GM12878 (cell line): ENCODE results near the gene HUNK. TPM values are rescaled to one million over a fixed set of nuclear protein-coding genes. Genes with fewer than 3 reads are reported as not detected.

Source experiments
- ATAC-seq: fragments of 200-7000 bp; cut with Tn5 transposase; 3 replicates; pipeline ENCODE4 v1.9.1; 2020; ENCODE audit warnings: mild to moderate bottlenecking, moderate library complexity
- BruUV-seq: library from RNA; stranded (reverse); fragments of 400-500 nt; replicated peaks from 2 replicates; lab custom pipeline; 2021; lab: Mats Ljungman, UMichigan
- CTCF ChIA-PET: fragments of 300-600 bp; sonication (Branson Sonifier 250); formaldehyde crosslinking; extraction: SDS; loops from one replicate; lab custom pipeline; 2021; ENCODE audit warnings: inconsistent platforms; lab: Yijun Ruan, JAX
- POLR2A ChIA-PET: fragments of 350-600 bp; formaldehyde crosslinking; extraction: SDS; loops from one replicate; lab custom pipeline; 2021; ENCODE audit warnings: inconsistent platforms; lab: Charles Lee
- RAD21 ChIA-PET: fragments of 300-600 bp; sonication (Branson Sonifier 250); formaldehyde crosslinking; loops from one replicate; lab custom pipeline; 2023; ENCODE audit warnings: antibody characterized with exemption; ENCODE audit not compliant: unreplicated experiment; lab: Charles Lee
- SMC1A ChIA-PET: fragments of 300-600 bp; sonication (Branson Sonifier 250); formaldehyde crosslinking; loops from one replicate; lab custom pipeline; 2023; ENCODE audit not compliant: unreplicated experiment, uncharacterized antibody; lab: Charles Lee
- DNase-seq: peaks from one replicate; pipeline ENCODE4 v3.0.0-alpha.2; 2011; ENCODE audit warnings: low read depth, low spot score
- FAIRE-seq: peaks from 3 replicates; lab custom pipeline; 2011; peaks lifted over from hg19 to GRCh38; lab: Jason Lieb, UNC
- H2AFZ ChIP-seq: 2 replicates; pipeline ENCODE4 v1.6.0; 2011; ENCODE audit warnings: low read depth, low read length, control low read depth; ENCODE audit not compliant: control insufficient read depth
- H3K27ac ChIP-seq: 2 replicates; pipeline ENCODE4 v1.5.1; 2011; ENCODE audit warnings: control low read depth; ENCODE audit not compliant: control insufficient read depth, insufficient read depth
- H3K27me3 ChIP-seq, 2 experiments: replicated peaks in 1 of 2; 2 replicates each; pipeline versions ENCODE4 v1.6.0 to v1.6.1; 2011; ENCODE audit warnings: low read length in 1 of 2; ENCODE audit not compliant: control insufficient read depth in 2 of 2, insufficient read depth in 2 of 2
- H3K36me3 ChIP-seq, 2 experiments: 2 replicates each; pipeline ENCODE4 v1.5.1; 2011; ENCODE audit warnings: low read length in 1 of 2; ENCODE audit not compliant: control insufficient read depth in 2 of 2, insufficient read depth in 2 of 2
- H3K4me1 ChIP-seq: 2 replicates; pipeline ENCODE4 v1.6.1; 2011; ENCODE audit warnings: mild to moderate bottlenecking, low read length, moderate library complexity, mixed read lengths; ENCODE audit not compliant: control insufficient read depth, insufficient read depth
- H3K4me2 ChIP-seq: 2 replicates; pipeline ENCODE4 v1.6.0; 2011; ENCODE audit warnings: control low read depth; ENCODE audit not compliant: control insufficient read depth, insufficient read depth
- H3K4me3 ChIP-seq: fragments of 200-600 bp; sonication (generic); 2 replicates; pipeline ENCODE4 v1.5.1; 2016
- H3K79me2 ChIP-seq: 2 replicates; pipeline ENCODE4 v1.6.0; 2011; ENCODE audit warnings: low read length; ENCODE audit not compliant: control insufficient read depth, insufficient read depth
- H3K9ac ChIP-seq: 2 replicates; pipeline ENCODE4 v1.8.0; 2011; ENCODE audit warnings: low read length, control low read depth, mixed read lengths; ENCODE audit not compliant: control insufficient read depth, insufficient read depth
- H3K9me3 ChIP-seq: replicated peaks from 3 replicates; pipeline ENCODE4 v1.5.1; 2011; ENCODE audit warnings: mild to moderate bottlenecking, low read length; ENCODE audit not compliant: control insufficient read depth, insufficient read depth
- H4K20me1 ChIP-seq: 2 replicates; pipeline ENCODE4 v1.6.0; 2011; ENCODE audit not compliant: control insufficient read depth, insufficient read depth
- JUNB ChIP-seq: IDR thresholded peaks from 2 replicates; pipeline ENCODE4 v1.6.1; 2016; ENCODE audit warnings: antibody characterized with exemption, mild to moderate bottlenecking
- KAT2A ChIP-seq: conservative IDR thresholded peaks from 2 replicates; pipeline ENCODE4 v1.6.1; 2011; ENCODE audit warnings: low read depth, low read length; ENCODE audit not compliant: control insufficient read depth
- NR2F1 ChIP-seq: fragments of 450-650 bp; conservative IDR thresholded peaks from 2 replicates; pipeline ENCODE4 v1.6.1; 2017; ENCODE audit warnings: mild to moderate bottlenecking
- PAX8 ChIP-seq: fragments of 450-650 bp; IDR thresholded peaks from 2 replicates; pipeline ENCODE4 v1.6.1; 2017; ENCODE audit warnings: mild to moderate bottlenecking, moderate library complexity
- POLR2AphosphoS2 ChIP-seq: IDR thresholded peaks from 2 replicates; pipeline ENCODE4 v1.6.1; 2011; ENCODE audit warnings: low read depth, mild to moderate bottlenecking, low read length, improper control_type of control experiment, moderate library complexity
- RBBP5 ChIP-seq: fragments of 200-600 bp; sonication (generic); conservative IDR thresholded peaks from 2 replicates; pipeline ENCODE4 v1.6.1; 2016
- SPI1 ChIP-seq: IDR thresholded peaks from 2 replicates; pipeline ENCODE4 v1.6.1; 2011; ENCODE audit warnings: low read depth, mild to moderate bottlenecking, low read length, moderate library complexity, borderline replicate concordance; ENCODE audit not compliant: insufficient read depth
- ZNF274 ChIP-seq: IDR thresholded peaks from one replicate; pipeline ENCODE4 v1.8.0; 2011; ENCODE audit not compliant: insufficient read length, insufficient read depth
- WGBS: methylation state at CpG from one replicate; pipeline ENCODE4 v1.1.6; 2016; ENCODE audit warnings: low lambda C conversion rate; ENCODE audit not compliant: insufficient replicate concordance, insufficient coverage; ENCODE audit errors: missing lambda C conversion rate; 5-methylcytosine and 5-hydroxymethylcytosine counted together
- in situ Hi-C: fragments of 300-500 bp; cut with MboI; formaldehyde crosslinking; loops from 9 replicates; pipeline ENCODE4 v1.14.3; 2018; ENCODE audit warnings: mixed read lengths
- intact Hi-C: fragments of 100-400 bp; cut with micrococcal nuclease; formaldehyde crosslinking; loops from one replicate; pipeline ENCODE4 v1.14.2; 2022; ENCODE audit not compliant: unreplicated experiment
- polyA plus RNA-seq, 11 experiments: library from polyadenylated mRNA; depleted of rRNA in 4 of 11; unstranded in 6 of 11; stranded (reverse) in 5 of 11; fragments of >200 nt; fragmentation: Nextera tagmentation in 4 of 11; fragmentation: Illumina TruSeq in 1 of 11; extraction: Ambion mirVana in 4 of 11; extraction: Trizol in 1 of 11; gene quantifications; 1 replicate in 1 of 11; 2 replicates in 10 of 11; pipeline versions ENCODE4 v1.2.1 to v1.2.3, GENCODE V29; 2011 to 2016; ENCODE audit warnings: inconsistent platforms in 2 of 11, missing spikeins in 2 of 11, low read depth in 1 of 11
- total RNA-seq, 4 experiments: library from RNA; depleted of rRNA in 3 of 4; stranded (reverse); fragments of >200 nt in 3 of 4; fragmentation: Illumina TruSeq in 1 of 4; extraction: Trizol in 1 of 4; gene quantifications; 2 replicates each; pipeline versions ENCODE4 v1.2.1 to v1.2.3, GENCODE V29; 2013 to 2021
- TF ChIP-seq, protein P1 (sequence below): IDR thresholded peaks from 2 replicates; pipeline ENCODE4 v1.6.1; 2012; ENCODE audit warnings: low read depth, low read length, improper control_type of control experiment
- TF ChIP-seq, protein P2 (sequence below): IDR thresholded peaks from 2 replicates; pipeline ENCODE4 v1.6.1; 2011; ENCODE audit warnings: low read depth, low read length, improper control_type of control experiment, borderline replicate concordance
- TF ChIP-seq, protein P3 (sequence below): IDR thresholded peaks from 2 replicates; pipeline ENCODE4 v1.6.1; 2011; ENCODE audit warnings: borderline replicate concordance, low read depth, mild to moderate bottlenecking, moderate library complexity, low read length; ENCODE audit not compliant: insufficient read depth, poor library complexity, severe bottlenecking
- TF ChIP-seq, protein P4 (sequence below): IDR thresholded peaks from 2 replicates; pipeline ENCODE4 v1.6.1; 2011; ENCODE audit warnings: low read depth, mild to moderate bottlenecking, low read length, moderate library complexity, borderline replicate concordance; ENCODE audit errors: extremely low read depth

The HUNK gene
- total and polyA plus RNA-seq, 10 of the 15 experiments (the other 5 are each of a cell fraction or from before 2014, with no cell fraction given) = under 0.01 to 0.14 (median 0.03) TPM; not detected in 7

DNA sequence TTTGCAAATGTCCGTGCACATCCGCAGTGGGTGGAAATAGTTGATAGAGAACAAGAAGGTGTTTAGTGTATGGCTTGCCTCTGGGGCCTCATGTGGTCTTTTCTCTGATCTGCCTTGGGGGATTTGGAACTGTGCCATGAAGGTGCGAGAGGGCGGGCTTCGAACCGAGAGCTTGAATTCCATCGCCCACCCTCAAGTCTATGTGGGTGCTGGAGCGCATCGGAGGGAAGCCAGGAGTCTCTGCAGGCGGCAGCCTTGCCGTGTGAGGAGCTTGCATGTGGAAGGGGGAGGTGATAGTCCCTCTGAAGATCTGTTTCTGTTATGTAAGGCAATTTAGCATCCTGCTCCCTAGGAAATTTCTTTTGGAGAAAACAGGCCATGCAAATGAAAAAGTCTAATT, 119.6 kb downstream of the HUNK start:
- no peaks in the 10 kb centered on the region; a peak in 2 of 4 replicates for H3K27me3 ChIP-seq
- H3K79me2 ChIP-seq = no peaks in the 10 kb centered on the region
- in situ Hi-C loops = no loop called here
- BruUV-seq = no TSS peak
- RAD21 ChIA-PET = no interaction called here
- 52% methylated on average over 11 of the region's 11 CpGs for WGBS
- no peaks in the 10 kb centered on the region for H4K20me1 ChIP-seq
- no peaks in the 10 kb centered on the region for H3K36me3 ChIP-seq
- no peak for DNase-seq
- POLR2A ChIA-PET = no interaction called here
- TF ChIP-seq SPI1 (no peak), JUNB (no peak), NR2F1 (no peak), RBBP5 (no peak), ZNF274 (no peak), PAX8 (no peak), KAT2A (no peak), POLR2AphosphoS2 (no peak)
- TF ChIP-seq, protein P1, sequence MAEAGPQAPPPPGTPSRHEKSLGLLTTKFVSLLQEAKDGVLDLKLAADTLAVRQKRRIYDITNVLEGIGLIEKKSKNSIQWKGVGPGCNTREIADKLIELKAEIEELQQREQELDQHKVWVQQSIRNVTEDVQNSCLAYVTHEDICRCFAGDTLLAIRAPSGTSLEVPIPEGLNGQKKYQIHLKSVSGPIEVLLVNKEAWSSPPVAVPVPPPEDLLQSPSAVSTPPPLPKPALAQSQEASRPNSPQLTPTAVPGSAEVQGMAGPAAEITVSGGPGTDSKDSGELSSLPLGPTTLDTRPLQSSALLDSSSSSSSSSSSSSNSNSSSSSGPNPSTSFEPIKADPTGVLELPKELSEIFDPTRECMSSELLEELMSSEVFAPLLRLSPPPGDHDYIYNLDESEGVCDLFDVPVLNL = no peak
- TF ChIP-seq, protein P2, sequence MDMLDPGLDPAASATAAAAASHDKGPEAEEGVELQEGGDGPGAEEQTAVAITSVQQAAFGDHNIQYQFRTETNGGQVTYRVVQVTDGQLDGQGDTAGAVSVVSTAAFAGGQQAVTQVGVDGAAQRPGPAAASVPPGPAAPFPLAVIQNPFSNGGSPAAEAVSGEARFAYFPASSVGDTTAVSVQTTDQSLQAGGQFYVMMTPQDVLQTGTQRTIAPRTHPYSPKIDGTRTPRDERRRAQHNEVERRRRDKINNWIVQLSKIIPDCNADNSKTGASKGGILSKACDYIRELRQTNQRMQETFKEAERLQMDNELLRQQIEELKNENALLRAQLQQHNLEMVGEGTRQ = no peak
- TF ChIP-seq, protein P3, sequence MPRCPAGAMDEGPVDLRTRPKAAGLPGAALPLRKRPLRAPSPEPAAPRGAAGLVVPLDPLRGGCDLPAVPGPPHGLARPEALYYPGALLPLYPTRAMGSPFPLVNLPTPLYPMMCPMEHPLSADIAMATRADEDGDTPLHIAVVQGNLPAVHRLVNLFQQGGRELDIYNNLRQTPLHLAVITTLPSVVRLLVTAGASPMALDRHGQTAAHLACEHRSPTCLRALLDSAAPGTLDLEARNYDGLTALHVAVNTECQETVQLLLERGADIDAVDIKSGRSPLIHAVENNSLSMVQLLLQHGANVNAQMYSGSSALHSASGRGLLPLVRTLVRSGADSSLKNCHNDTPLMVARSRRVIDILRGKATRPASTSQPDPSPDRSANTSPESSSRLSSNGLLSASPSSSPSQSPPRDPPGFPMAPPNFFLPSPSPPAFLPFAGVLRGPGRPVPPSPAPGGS = no peak
- TF ChIP-seq, protein P4, sequence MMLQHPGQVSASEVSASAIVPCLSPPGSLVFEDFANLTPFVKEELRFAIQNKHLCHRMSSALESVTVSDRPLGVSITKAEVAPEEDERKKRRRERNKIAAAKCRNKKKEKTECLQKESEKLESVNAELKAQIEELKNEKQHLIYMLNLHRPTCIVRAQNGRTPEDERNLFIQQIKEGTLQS = no peak
- TF ChIP-seq, all 136 proteins: peak for 0
- no peaks in the 10 kb centered on the region for H3K4me1 ChIP-seq
- H3K9me3 ChIP-seq = no peaks in the 10 kb centered on the region
- no peak overlapping the region for H3K27ac ChIP-seq
- no peak for FAIRE-seq
- H3K4me3 ChIP-seq = no peak overlapping the region
- CTCF ChIA-PET = no interaction called here
- intact Hi-C loops = loop anchor here (1.0 kb wide), 1 partner anchor 266 kb away; no protein-coding TSS in a partner anchor
- H3K9ac ChIP-seq = no peak overlapping the region
- SMC1A ChIA-PET = no interaction called here
- no peak for ATAC-seq
- no peak overlapping the region for H2AFZ ChIP-seq
- H3K4me2 ChIP-seq = no peak overlapping the region
